HG03439 (cell line): ENCODE results near the gene PVR.
"Not testable (repeated sequence)": the region's sequence is repeated elsewhere in the genome, so short reads cannot be mapped to it uniquely, and the experiment has no call there.

ENCODE experiments used
- ATAC-seq: cut with Tn5 transposase; IDR thresholded peaks from one replicate; pipeline ENCODE4 v1.9.1; 2021; ENCODE audit warnings: mild to moderate bottlenecking, moderate library complexity; ENCODE audit not compliant: unreplicated experiment

The PVR gene

GRCh38 chr19:44643605-44644401 is at the start of gene PVR:
Gene PVR, plus strand, starts transcription at chr19:44643910. Its CDS starts 187 bp downstream, at chr19:44644097.
- ATAC-seq, result no peak

GRCh38 chr19:44596428-44597130 is 47.1 kb upstream of the PVR start:
- ATAC-seq, result no peak

- ATAC-seq, result no peak
These were observed 46.6 kb upstream of the PVR start for GRCh38 chr19:44597131-44597491.

GRCh38 chr19:44598355-44598754 is 45.4 kb upstream of the PVR start:
- ATAC-seq, result no peak

GRCh38 chr19:44598880-44599279 is 44.8 kb upstream of the PVR start:
- ATAC-seq, result no peak

GRCh38 chr19:44600466-44600865 is 43.2 kb upstream of the PVR start:
- no peak for ATAC-seq

- ATAC-seq, result no peak
These were observed 41.6 kb upstream of the PVR start for GRCh38 chr19:44602081-44602480.

- no peak for ATAC-seq
These were observed 40.3 kb upstream of the PVR start for GRCh38 chr19:44603201-44603945.

- ATAC-seq, result no peak
These were observed 39.5 kb upstream of the PVR start for GRCh38 chr19:44604241-44604640.

- no peak for ATAC-seq
These were observed 38.2 kb upstream of the PVR start for GRCh38 chr19:44605547-44605946.

GRCh38 chr19:44607049-44607448 is 36.7 kb upstream of the PVR start:
- ATAC-seq, result no peak

- ATAC-seq, result no peak
These were observed 35.8 kb upstream of the PVR start for GRCh38 chr19:44607917-44608316.

- no peak for ATAC-seq
These were observed 35.3 kb upstream of the PVR start for GRCh38 chr19:44608391-44608821.

GRCh38 chr19:44609219-44609618 is 34.5 kb upstream of the PVR start:
- ATAC-seq, result no peak

GRCh38 chr19:44610497-44610896 is 33.2 kb upstream of the PVR start:
- ATAC-seq, result not testable (repeated sequence)

- no peak for ATAC-seq
These were observed 31.9 kb upstream of the PVR start for GRCh38 chr19:44611812-44612295.

- ATAC-seq, result no peak
These were observed 30.2 kb upstream of the PVR start, which contains the start of gene IGSF23 for GRCh38 chr19:44613295-44614178. Gene IGSF23, plus strand, starts transcription at chr19:44613563. Its CDS starts 83 bp downstream, at chr19:44613646.

GRCh38 chr19:44614313-44614712 is 29.4 kb upstream of the PVR start:
- no peak for ATAC-seq

GRCh38 chr19:44615863-44616247 is 27.9 kb upstream of the PVR start:
- ATAC-seq, result no peak

GRCh38 chr19:44617110-44617880 is 26.4 kb upstream of the PVR start:
- ATAC-seq, result no peak
